ENCODE data around the gene FGF18. TPM values are rescaled to one million over a fixed set of nuclear protein-coding genes. Genes with fewer than 3 reads are reported as not detected.

Gene FGF18
- total and polyA plus RNA-seq, 9 of the 15 experiments (the other 6 are each of a cell fraction or from before 2014, with no cell fraction given): 0.05 to 0.18 (median 0.11) TPM; not detected in 6

DNA sequence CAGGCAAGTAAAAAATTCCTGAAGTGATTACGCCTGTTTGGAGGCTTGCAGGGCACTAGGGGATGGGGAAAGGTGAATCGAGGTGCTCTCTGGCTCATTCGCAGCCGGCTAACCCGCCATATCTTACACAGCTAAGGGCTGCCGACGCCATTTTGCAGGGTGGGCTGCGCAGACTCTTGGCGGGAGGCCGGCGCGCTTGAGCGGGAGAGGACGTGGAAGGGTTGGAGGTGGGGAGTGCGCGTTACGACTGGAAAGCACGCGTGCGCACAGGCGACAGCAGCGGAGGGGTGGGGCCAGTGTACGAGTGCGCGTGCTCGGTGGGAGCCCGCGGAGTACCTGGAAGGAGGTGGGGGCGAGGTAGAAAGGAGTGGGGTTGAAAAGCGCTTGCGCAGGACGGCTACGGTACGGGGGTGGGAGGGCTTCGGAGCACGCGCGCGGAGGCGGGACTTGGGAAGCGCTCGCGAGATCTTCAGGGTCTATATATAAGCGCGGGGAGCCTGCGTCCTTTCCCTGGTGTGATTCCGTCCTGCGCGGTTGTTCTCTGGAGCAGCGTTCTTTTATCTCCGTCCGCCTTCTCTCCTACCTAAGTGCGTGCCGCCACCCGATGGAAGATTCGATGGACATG, 32.0 kb upstream of the FGF18 start, which contains the start of gene NPM1 (continued):
- no peak for TF ChIP-seq SP2 (IDR thresholded peaks at IDR 0.05; ENCODE audit: extremely low read depth, low read depth, low read length, poor library complexity, severe bottlenecking)
- TF ChIP-seq NFE2 (IDR thresholded peaks at IDR 0.05; ENCODE audit: low read depth): no peak
- no peak for TF ChIP-seq LARP7 (IDR thresholded peaks at IDR 0.05)
- TF ChIP-seq ZNF668 (CRISPR knock-in tag; IDR thresholded peaks at IDR 0.05): no peak
- TF ChIP-seq SP1 (CRISPR knock-in tag; IDR thresholded peaks at IDR 0.05): 0 out of 2 replicates have a peak, but pooled peaks have one; percentile 33
- no peak for TF ChIP-seq NFIX (CRISPR knock-in tag; IDR thresholded peaks at IDR 0.05; ENCODE audit: low read depth)
- no peak for TF ChIP-seq SMAD3 (CRISPR knock-in tag; conservative IDR thresholded peaks at IDR 0.05)
- TF ChIP-seq SMARCA5 (IDR thresholded peaks at IDR 0.05): no peak
- no peak for TF ChIP-seq ZNF436 (CRISPR knock-in tag; IDR thresholded peaks at IDR 0.05)
- TF ChIP-seq, protein P1, sequence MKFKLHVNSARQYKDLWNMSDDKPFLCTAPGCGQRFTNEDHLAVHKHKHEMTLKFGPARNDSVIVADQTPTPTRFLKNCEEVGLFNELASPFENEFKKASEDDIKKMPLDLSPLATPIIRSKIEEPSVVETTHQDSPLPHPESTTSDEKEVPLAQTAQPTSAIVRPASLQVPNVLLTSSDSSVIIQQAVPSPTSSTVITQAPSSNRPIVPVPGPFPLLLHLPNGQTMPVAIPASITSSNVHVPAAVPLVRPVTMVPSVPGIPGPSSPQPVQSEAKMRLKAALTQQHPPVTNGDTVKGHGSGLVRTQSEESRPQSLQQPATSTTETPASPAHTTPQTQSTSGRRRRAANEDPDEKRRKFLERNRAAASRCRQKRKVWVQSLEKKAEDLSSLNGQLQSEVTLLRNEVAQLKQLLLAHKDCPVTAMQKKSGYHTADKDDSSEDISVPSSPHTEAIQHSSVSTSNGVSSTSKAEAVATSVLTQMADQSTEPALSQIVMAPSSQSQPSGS (CRISPR knock-in tag; IDR thresholded peaks at IDR 0.05): no peak
- TF ChIP-seq HDAC3 (IDR thresholded peaks at IDR 0.05; ENCODE audit: borderline replicate concordance, partially characterized antibody): no peak
- no peak for TF ChIP-seq MCM7 (IDR thresholded peaks at IDR 0.05)
- TF ChIP-seq NRF1 (conservative IDR thresholded peaks at IDR 0.05 in 1 of 2, IDR thresholded peaks at IDR 0.05 in 1 of 2): peak; percentile 99
- TF ChIP-seq NR3C1 (CRISPR knock-in tag; IDR thresholded peaks at IDR 0.05): peak; percentile 90
- no peak for TF ChIP-seq ZNF583 (CRISPR knock-in tag; IDR thresholded peaks at IDR 0.05)
- TF ChIP-seq KAT8 (IDR thresholded peaks at IDR 0.05; ENCODE audit: low read depth): no peak
